Dendritic cell treated with granulocyte-macrophage colony-stimulating factor and Interleukin-4, amounts not matched to agents 40 ng/mL and 50 ng/mL, for 4 days (primary cell): ENCODE measurements around the gene ZCCHC10.
A peak's percentile ranks its signal among the peaks of the same experiment; 100 is the strongest.
"Not testable (repeated sequence)": the region's sequence is repeated elsewhere in the genome, so short reads cannot be mapped to it uniquely, and the experiment has no call there.

ENCODE experiments used
- H3K27ac Mint-ChIP-seq: one replicate; pipeline ENCODE4 v1.8.0; 2022; ENCODE audit warnings: mild to moderate bottlenecking, mixed read lengths
- H3K27me3 Mint-ChIP-seq: one replicate; pipeline ENCODE4 v1.8.0; 2022; ENCODE audit warnings: mild to moderate bottlenecking, mixed read lengths
- H3K36me3 Mint-ChIP-seq: one replicate; pipeline ENCODE4 v1.8.0; 2022; ENCODE audit warnings: low read depth, mixed read lengths
- H3K4me1 Mint-ChIP-seq: one replicate; pipeline ENCODE4 v1.8.0; 2022; ENCODE audit warnings: low read depth, mixed read lengths
- H3K4me3 Mint-ChIP-seq: one replicate; pipeline ENCODE4 v1.8.0; 2022; ENCODE audit warnings: mild to moderate bottlenecking, moderate library complexity, mixed read lengths
- H3K9me3 Mint-ChIP-seq: one replicate; pipeline ENCODE4 v1.8.0; 2022; ENCODE audit warnings: mixed read lengths
- intact Hi-C: fragments of 100-400 bp; cut with micrococcal nuclease; formaldehyde crosslinking; loops from one replicate; pipeline ENCODE4 v1.15.0; 2022

Gene ZCCHC10

DNA sequence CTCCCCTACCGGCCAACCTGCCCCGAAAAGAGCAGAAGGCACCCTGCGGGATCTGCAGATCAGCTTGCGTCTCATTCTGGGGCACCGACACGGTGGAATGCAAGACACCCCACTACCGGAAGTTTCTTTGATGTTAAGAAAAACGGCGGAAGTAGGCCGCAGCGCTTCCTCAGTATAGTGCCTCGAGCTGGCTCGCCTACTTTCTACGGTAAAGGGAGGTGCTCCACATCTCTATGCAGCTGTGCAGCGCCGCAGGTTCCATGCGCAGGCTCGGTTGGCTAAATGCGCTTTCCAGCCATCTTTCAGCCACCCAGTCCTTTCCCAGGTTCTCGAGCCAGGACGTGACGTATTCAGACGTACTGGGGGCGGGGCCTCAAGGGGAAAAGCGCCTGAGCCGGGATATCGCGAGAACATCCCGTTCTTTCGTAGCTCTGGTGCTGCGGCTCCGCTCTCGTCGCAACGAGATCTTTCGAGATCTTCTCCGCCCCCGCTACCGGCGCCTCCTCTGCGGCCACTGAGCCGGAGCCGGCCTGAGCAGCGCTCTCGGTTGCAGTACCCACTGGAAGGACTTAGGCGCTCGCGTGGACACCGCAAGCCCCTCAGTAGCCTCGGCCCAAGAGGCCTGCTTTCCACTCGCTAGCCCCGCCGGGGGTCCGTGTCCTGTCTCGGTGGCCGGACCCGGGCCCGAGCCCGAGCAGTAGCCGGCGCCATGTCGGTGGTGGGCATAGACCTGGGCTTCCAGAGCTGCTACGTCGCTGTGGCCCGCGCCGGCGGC is 25.4 kb upstream of the ZCCHC10 start, which contains the start of gene HSPA4:
HSPA4 (plus strand) TSS at position 472 of the 775 bp plus-strand sequence; CDS start at position 710, 238 bp downstream.
- Mint-ChIP-seq H3K27ac (peak within 1 kb of the TSS; percentile 99), H3K4me3 (peak within 1 kb of the TSS; percentile 93), H3K36me3 (peaks cover 41% of the 10 kb centered on the region), H3K9me3 (no peaks in the 10 kb centered on the region), H3K4me1 (peaks cover 42% of the 10 kb centered on the region), H3K27me3 (peaks cover 10% of the 10 kb centered on the region)
- intact Hi-C loops: loop anchor here (1.0 kb wide), 2 partner anchors 25 to 88 kb away; partner anchors contain the start of genes AFF4 and ZCCHC10

GRCh38 chr5:133051061-133051541 is 24.8 kb upstream of the ZCCHC10 start:
- intact Hi-C loops: no loop called here
- H3K4me1 Mint-ChIP-seq: peaks cover 44% of the 10 kb centered on the region

DNA sequence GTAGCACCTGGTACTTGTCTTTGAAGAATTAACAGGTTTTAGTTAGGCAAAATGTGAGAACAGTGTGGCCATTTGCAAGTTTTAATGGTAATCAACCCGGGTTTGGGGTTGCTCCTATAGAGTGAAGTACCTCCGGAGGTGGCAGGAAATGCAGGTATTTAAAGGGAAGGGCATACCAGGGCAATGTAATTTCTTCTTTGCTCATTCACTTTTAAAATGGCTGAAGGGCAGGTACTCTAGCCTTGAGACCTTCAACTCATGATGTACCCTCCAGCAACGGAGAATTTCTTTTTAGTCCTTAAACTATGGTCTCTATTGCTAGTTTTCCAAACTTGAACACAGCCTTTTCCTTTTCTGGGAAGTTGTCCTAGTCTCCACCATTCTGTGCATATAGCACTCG is 24.2 kb upstream of the ZCCHC10 start:
- Mint-ChIP-seq H3K27me3 (peaks cover 10% of the 10 kb centered on the region), H3K36me3 (peaks cover 34% of the 10 kb centered on the region), H3K9me3 (no peaks in the 10 kb centered on the region), H3K4me1 (peaks cover 39% of the 10 kb centered on the region), H3K4me3 (peak overlapping the region; percentile 93), H3K27ac (peak overlapping the region; percentile 99)
- intact Hi-C loops: no loop called here

More at GRCh38 chr5:133051061-133051541, 24.8 kb upstream of the ZCCHC10 start:
- peak overlapping the region; percentile 93 for H3K4me3 Mint-ChIP-seq
- H3K27me3 Mint-ChIP-seq: peaks cover 10% of the 10 kb centered on the region
- H3K36me3 Mint-ChIP-seq: peaks cover 40% of the 10 kb centered on the region
- H3K27ac Mint-ChIP-seq: peak overlapping the region; percentile 99
- H3K9me3 Mint-ChIP-seq: no peaks in the 10 kb centered on the region

DNA sequence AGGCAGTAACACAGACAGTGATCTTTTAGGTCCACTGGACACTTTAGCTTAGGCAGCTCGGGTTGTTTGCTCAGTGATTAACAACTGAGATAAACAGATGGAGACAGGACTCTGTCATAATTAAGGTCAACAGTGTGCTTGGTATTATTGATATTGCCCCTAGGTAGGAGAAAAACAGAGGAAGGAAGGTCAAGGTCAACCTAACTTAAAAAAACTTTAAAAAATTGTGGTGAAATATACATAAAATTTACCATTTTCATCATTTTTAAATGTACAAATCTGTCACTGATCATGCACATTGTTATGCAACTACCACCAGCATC is 23.3 kb upstream of the ZCCHC10 start:
- intact Hi-C loops: no loop called here
- Mint-ChIP-seq H3K9me3 (no peaks in the 10 kb centered on the region), H3K4me1 (peaks cover 35% of the 10 kb centered on the region), H3K27ac (no peak overlapping the region), H3K27me3 (peaks cover 10% of the 10 kb centered on the region), H3K36me3 (peaks cover 30% of the 10 kb centered on the region), H3K4me3 (no peak overlapping the region)

GRCh38 chr5:133048993-133049725 is 22.8 kb upstream of the ZCCHC10 start:
- Mint-ChIP-seq H3K4me1 (peaks cover 29% of the 10 kb centered on the region), H3K27me3 (peaks cover 10% of the 10 kb centered on the region), H3K27ac (no peak overlapping the region), H3K9me3 (no peaks in the 10 kb centered on the region), H3K4me3 (no peak overlapping the region), H3K36me3 (peaks cover 30% of the 10 kb centered on the region)
- intact Hi-C loops: no loop called here

GRCh38 chr5:133047404-133047803 is 21.1 kb upstream of the ZCCHC10 start:
- Mint-ChIP-seq H3K4me1 (peaks cover 20% of the 10 kb centered on the region), H3K27ac (peak overlapping the region; percentile 57), H3K36me3 (peaks cover 17% of the 10 kb centered on the region), H3K4me3 (no peak overlapping the region), H3K27me3 (peaks cover 10% of the 10 kb centered on the region), H3K9me3 (no peaks in the 10 kb centered on the region)
- intact Hi-C loops: no loop called here

- H3K36me3 Mint-ChIP-seq, H3K4me3 Mint-ChIP-seq, H3K9me3 Mint-ChIP-seq, intact Hi-C loops: not testable (repeated sequence)
- peak overlapping the region; percentile 57 for H3K27ac Mint-ChIP-seq
- H3K4me1 Mint-ChIP-seq: peaks cover 20% of the 10 kb centered on the region
- H3K27me3 Mint-ChIP-seq: peaks cover 10% of the 10 kb centered on the region
Measured at GRCh38 chr5:133046560-133046959, 20.2 kb upstream of the ZCCHC10 start.

DNA sequence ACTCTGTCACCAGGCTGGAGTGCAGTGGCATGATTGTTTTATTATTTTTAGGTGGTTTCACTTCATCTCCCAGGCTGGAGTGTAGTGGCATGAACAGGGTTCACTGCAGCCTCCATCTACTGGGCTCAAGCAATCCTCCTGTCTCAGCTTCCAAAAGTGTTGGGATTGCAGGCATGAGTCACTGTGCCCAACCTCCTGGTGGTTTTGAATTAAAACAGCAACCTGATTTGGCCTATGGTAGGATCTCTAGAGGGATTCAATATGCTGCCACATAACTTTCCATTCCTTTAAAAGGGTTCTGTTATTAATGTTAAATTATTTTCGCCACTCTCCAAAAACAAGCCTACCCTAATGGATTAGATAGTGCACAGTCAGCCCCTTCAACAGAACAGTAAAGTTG is 15.6 kb upstream of the ZCCHC10 start:
- Mint-ChIP-seq H3K9me3 (no peaks in the 10 kb centered on the region), H3K36me3 (no peaks in the 10 kb centered on the region), H3K27ac (no peak overlapping the region), H3K4me1 (peaks cover 13% of the 10 kb centered on the region), H3K27me3 (peaks cover under 1% of the 10 kb centered on the region), H3K4me3 (no peak overlapping the region)
- intact Hi-C loops: no loop called here

- no peaks in the 10 kb centered on the region for H3K9me3 Mint-ChIP-seq
- H3K4me1 Mint-ChIP-seq: peaks cover 6% of the 10 kb centered on the region
- no peak overlapping the region for H3K27ac Mint-ChIP-seq
Measured at GRCh38 chr5:133041157-133041784, 14.9 kb upstream of the ZCCHC10 start.

DNA sequence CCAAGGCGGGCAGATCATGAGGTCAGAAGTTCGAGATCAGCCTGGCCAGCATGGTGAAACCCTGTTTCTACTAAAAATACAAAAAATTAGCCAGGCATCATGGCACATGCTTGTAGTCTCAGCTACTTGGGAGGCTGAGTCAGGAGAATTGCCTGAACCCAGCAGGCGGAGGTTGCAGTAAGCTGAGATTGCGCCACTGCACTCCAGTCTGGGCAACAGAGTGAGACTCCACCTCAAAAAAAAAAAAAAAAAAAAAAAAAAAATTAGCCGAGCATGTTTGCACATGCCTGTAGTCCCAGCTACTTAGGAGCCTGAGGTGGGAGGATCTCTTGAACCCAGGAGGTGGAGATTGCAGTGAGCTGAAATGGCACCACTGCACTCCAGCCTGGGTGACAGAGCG is 10.3 kb upstream of the ZCCHC10 start:
- intact Hi-C loops, H3K4me3 Mint-ChIP-seq, H3K36me3 Mint-ChIP-seq, H3K9me3 Mint-ChIP-seq, H3K27me3 Mint-ChIP-seq, H3K27ac Mint-ChIP-seq: not testable (repeated sequence)
- H3K4me1 Mint-ChIP-seq: peaks cover 25% of the 10 kb centered on the region

More at GRCh38 chr5:133041157-133041784, 14.9 kb upstream of the ZCCHC10 start:
- Mint-ChIP-seq H3K36me3 (no peaks in the 10 kb centered on the region), H3K4me3 (no peak overlapping the region), H3K27me3 (no peaks in the 10 kb centered on the region)
- intact Hi-C loops: no loop called here

- Mint-ChIP-seq H3K4me1 (peaks cover 19% of the 10 kb centered on the region), H3K27me3 (no peaks in the 10 kb centered on the region), H3K4me3 (no peak overlapping the region), H3K9me3 (no peaks in the 10 kb centered on the region), H3K36me3 (no peaks in the 10 kb centered on the region), H3K27ac (no peak overlapping the region)
- intact Hi-C loops: no loop called here
Measured at GRCh38 chr5:133035224-133035623, 8.9 kb upstream of the ZCCHC10 start.

- Mint-ChIP-seq H3K4me3 (no peak overlapping the region), H3K27ac (no peak overlapping the region), H3K9me3 (no peaks in the 10 kb centered on the region), H3K4me1 (peaks cover 19% of the 10 kb centered on the region), H3K27me3 (peaks cover 1% of the 10 kb centered on the region), H3K36me3 (no peaks in the 10 kb centered on the region)
- intact Hi-C loops: no loop called here
Measured at GRCh38 chr5:133034064-133034463, 7.7 kb upstream of the ZCCHC10 start.

DNA sequence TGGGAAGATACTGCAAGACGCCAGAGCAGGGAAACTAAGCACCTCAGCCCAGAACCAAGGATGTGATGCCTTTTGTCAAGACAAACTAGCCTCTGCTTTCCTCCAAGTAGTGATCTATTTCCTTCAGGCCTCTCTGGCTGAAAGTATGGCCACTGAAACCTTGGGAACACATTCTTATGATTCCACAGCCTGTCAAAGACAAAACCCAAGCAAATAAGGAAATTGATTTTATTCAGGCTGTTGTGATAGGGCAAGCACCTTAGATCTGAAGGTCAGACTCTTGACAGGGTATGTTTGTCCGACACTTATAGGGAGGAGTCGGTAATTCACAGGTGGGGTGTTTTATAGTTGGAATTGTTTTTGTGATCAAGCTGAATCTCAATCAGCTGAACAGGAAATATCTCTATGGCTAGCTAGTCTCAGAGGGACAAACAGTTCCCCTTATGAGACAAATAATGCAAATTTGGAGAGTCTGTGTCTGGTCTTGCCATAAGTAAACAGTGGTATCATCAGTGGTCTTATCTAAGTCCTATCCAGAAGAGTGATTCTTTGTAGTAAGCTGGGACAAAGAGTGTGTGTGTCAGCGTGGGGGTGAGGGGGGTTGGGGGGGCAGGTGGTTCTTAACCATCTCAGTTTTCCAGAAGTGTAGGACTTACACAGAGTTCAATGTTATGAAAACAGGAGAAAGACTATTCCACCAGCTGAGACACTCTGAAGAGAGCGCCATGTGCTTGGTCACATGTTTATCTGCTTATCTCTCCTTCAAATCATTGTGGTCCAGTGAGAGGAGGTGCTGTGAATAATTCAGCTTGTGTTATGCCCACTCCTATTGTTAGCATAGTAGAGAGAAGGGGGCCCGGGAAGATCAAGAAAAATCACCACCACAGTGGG is 6.7 kb upstream of the ZCCHC10 start:
- Mint-ChIP-seq H3K27me3 (peaks cover 4% of the 10 kb centered on the region), H3K4me3 (no peak overlapping the region), H3K36me3 (no peaks in the 10 kb centered on the region), H3K4me1 (peaks cover 19% of the 10 kb centered on the region), H3K9me3 (no peaks in the 10 kb centered on the region), H3K27ac (peak overlapping the region; percentile 20)
- intact Hi-C loops: no loop called here
